Fibroblast of lung (primary cell): ENCODE results near the gene DARS1. TPM values are rescaled to one million over a fixed set of nuclear protein-coding genes. Genes with fewer than 3 reads are reported as not detected.

Experiments
- DNase-seq, 2 donors: peaks; one replicate each; pipeline versions ENCODE4 v3.0.0 to v3.0.0-alpha.2; 2010; ENCODE audit warnings: low read depth in 2 of 2
- H2AFZ ChIP-seq: 2 replicates; pipeline ENCODE4 v1.5.1; 2012; ENCODE audit warnings: low read length, control low read depth, inconsistent platforms
- H3K27ac ChIP-seq: 2 replicates; pipeline ENCODE4 v1.5.1; 2011; ENCODE audit warnings: low read length, control low read depth; ENCODE audit not compliant: insufficient read depth
- H3K27me3 ChIP-seq: 2 replicates; pipeline ENCODE4 v1.5.1; 2011; ENCODE audit warnings: mild to moderate bottlenecking, low read length; ENCODE audit not compliant: control insufficient read depth, insufficient read depth
- H3K36me3 ChIP-seq: 2 replicates; pipeline ENCODE4 v1.5.1; 2011; ENCODE audit warnings: low read length; ENCODE audit not compliant: control insufficient read depth, insufficient read depth
- H3K4me1 ChIP-seq: 2 replicates; pipeline ENCODE4 v1.5.1; 2011; ENCODE audit warnings: low read length; ENCODE audit not compliant: control insufficient read depth, insufficient read depth; ENCODE audit errors: extremely low read depth
- H3K4me2 ChIP-seq: 2 replicates; pipeline ENCODE4 v1.5.1; 2011; ENCODE audit warnings: low read length, control low read depth; ENCODE audit not compliant: insufficient read depth; ENCODE audit errors: extremely low read depth
- H3K4me3 ChIP-seq, 4 experiments: fragments of 200-600 bp in 1 of 4; sonication (generic) in 1 of 4; replicated peaks in 1 of 4; 2 replicates each; pipeline ENCODE4 v1.5.1; 2011 to 2016; ENCODE audit warnings: low read length in 4 of 4, low read depth in 3 of 4, mild to moderate bottlenecking in 3 of 4, control low read depth in 2 of 4, inconsistent platforms in 1 of 4, mixed read lengths in 1 of 4; ENCODE audit not compliant: insufficient read depth in 1 of 4; ENCODE audit errors: control extremely low read depth in 1 of 4
- H3K79me2 ChIP-seq: 2 replicates; pipeline ENCODE4 v1.5.1; 2012; ENCODE audit warnings: mild to moderate bottlenecking, low read length, inconsistent platforms; ENCODE audit not compliant: control insufficient read depth, insufficient read depth
- H3K9ac ChIP-seq: 2 replicates; pipeline ENCODE4 v1.5.1; 2011; ENCODE audit warnings: mild to moderate bottlenecking, low read length, control low read depth; ENCODE audit not compliant: insufficient read depth
- H3K9me3 ChIP-seq: 2 replicates; pipeline ENCODE4 v1.5.1; 2012; ENCODE audit warnings: low read depth, low read length; ENCODE audit not compliant: control insufficient read depth, insufficient read depth
- H4K20me1 ChIP-seq: 2 replicates; pipeline ENCODE4 v1.5.1; 2011; ENCODE audit warnings: low read length; ENCODE audit not compliant: control insufficient read depth, insufficient read depth; ENCODE audit errors: extremely low read depth
- CTCF ChIP-seq, 2 donors: IDR thresholded peaks in 1 of 2; conservative IDR thresholded peaks in 1 of 2; 1 replicate in 1 of 2; 2 replicates in 1 of 2; pipeline ENCODE4 v1.5.1; 2011 to 2012; ENCODE audit warnings: low read length in 2 of 2, control low read depth in 1 of 2, inconsistent platforms in 1 of 2, low read depth in 1 of 2, mild to moderate bottlenecking in 1 of 2
- EZH2 ChIP-seq: IDR thresholded peaks from 2 replicates; pipeline ENCODE4 v1.5.1; 2012; ENCODE audit warnings: low read length, control low read depth, mild to moderate bottlenecking; ENCODE audit errors: missing control alignments
- polyA plus RNA-seq, 2 donors: library from polyadenylated mRNA; depleted of rRNA in 1 of 2; stranded (reverse) in 1 of 2; unstranded in 1 of 2; fragments of >200 nt; gene quantifications; 2 replicates each; pipeline ENCODE4 v1.2.1, GENCODE V29; 2011 to 2012; ENCODE audit warnings: missing spikeins in 1 of 2
- total RNA-seq: library from RNA; depleted of rRNA; stranded (reverse); fragments of >200 nt; gene quantifications from 2 replicates; pipeline ENCODE4 v1.2.1, GENCODE V29; 2014

Gene DARS1
- total and polyA plus RNA-seq, 2 donors (not counting 1 experiment from before 2014, with no cell fraction given) = 75.5 to 110 TPM

DNA sequence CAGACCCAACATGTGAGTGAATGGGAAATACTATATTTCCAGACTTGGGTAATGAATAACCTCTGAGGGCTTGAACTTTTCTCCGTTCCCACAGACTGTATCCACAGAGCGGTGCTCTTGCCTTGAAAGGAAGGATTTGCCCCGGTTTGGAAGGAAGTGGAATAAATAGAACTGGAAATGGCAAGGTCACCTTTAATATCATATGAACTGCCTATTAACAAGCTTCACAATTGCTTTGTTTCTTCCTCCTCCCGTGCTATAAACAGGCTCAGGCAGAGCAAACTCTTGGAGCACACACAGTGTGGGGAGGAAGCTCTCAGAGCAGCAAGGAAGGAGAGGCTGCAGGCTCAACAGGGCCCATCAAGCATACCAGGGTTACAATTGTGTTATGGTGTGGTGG, 28.5 kb upstream of the DARS1 start:
- Histone ChIP-seq H3K79me2 (no peaks in the 10 kb centered on the region), H3K4me1 (peaks cover 2% of the 10 kb centered on the region), H3K36me3 (no peaks in the 10 kb centered on the region), H3K4me3 (no peak overlapping the region), H3K27ac (no peak overlapping the region), H3K9me3 (no peaks in the 10 kb centered on the region), H3K4me2 (no peak overlapping the region), H3K27me3 (no peaks in the 10 kb centered on the region), H2AFZ (no peak overlapping the region), H4K20me1 (no peaks in the 10 kb centered on the region), H3K9ac (no peak overlapping the region)
- TF ChIP-seq EZH2 (no peak), CTCF (conservative IDR thresholded peaks at IDR 0.05 in 1 of 2, IDR thresholded peaks at IDR 0.05 in 1 of 2; ENCODE audit: low read depth in 1 of 2, low read length in 2 of 2) (no peak)
- DNase-seq = no peak

DNA sequence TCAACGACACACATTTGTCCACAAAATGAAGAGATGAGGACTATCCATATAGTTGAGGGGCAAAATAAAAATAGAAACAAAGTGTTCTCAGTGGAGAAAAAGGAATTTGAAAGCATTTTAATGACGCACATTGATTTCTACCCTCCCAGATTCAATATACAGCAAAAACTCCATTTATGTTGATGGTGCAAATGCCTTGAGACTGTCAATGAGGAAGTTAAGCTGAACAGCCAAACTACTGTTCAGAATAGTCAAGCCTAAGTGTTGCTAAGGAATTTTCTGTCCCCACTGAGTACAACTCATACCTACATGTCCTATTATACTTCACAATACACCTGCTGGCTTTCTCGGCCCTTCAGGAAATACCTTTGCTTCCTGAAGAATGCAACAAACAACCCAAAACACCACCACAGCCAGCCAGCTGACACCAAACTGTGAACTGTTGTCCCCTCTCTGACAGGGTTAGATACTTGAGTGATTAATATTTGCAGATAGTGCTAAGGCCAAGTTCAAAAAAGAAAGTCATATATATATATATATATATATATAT, 27.8 kb upstream of the DARS1 start:
- Histone ChIP-seq H2AFZ (no peak overlapping the region), H3K27ac (no peak overlapping the region), H3K79me2 (no peaks in the 10 kb centered on the region), H3K4me2 (no peak overlapping the region), H3K9ac (no peak overlapping the region), H3K9me3 (no peaks in the 10 kb centered on the region), H3K27me3 (no peaks in the 10 kb centered on the region), H3K36me3 (no peaks in the 10 kb centered on the region), H3K4me3 (no peak overlapping the region), H4K20me1 (no peaks in the 10 kb centered on the region), H3K4me1 (peaks cover 2% of the 10 kb centered on the region)
- DNase-seq = no peak
- TF ChIP-seq EZH2 (no peak), CTCF (conservative IDR thresholded peaks at IDR 0.05 in 1 of 2, IDR thresholded peaks at IDR 0.05 in 1 of 2; ENCODE audit: low read depth in 1 of 2, low read length in 2 of 2) (no peak)

DNA sequence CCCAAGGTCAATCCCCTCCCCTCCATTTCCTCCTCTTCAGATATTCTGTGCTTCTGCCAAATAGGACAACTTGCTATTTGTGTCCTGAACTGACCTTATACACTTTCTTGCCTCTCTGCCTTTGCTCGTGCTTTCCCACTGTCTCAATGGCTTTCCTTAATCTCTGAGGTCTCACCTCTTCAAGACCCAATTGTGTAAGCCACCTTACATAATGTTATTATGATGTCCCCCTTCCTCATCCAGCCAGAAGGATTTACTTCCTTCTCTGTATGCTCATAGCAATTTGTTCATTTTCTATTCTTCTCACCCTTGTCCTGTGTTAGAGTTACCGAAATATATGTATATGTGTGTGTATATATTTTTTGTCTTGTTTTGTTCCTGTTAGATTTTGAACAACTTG, 26.9 kb upstream of the DARS1 start:
- TF ChIP-seq CTCF (conservative IDR thresholded peaks at IDR 0.05 in 1 of 2, IDR thresholded peaks at IDR 0.05 in 1 of 2; ENCODE audit: low read depth in 1 of 2, low read length in 2 of 2) (no peak), EZH2 (no peak)
- H3K9ac ChIP-seq = no peak overlapping the region
- DNase-seq = no peak
- no peaks in the 10 kb centered on the region for H3K79me2 ChIP-seq
- H4K20me1 ChIP-seq = no peaks in the 10 kb centered on the region
- H3K27ac ChIP-seq = no peak overlapping the region
- peaks cover 2% of the 10 kb centered on the region for H3K4me1 ChIP-seq
- H3K4me2 ChIP-seq = no peak overlapping the region
- H3K9me3 ChIP-seq = no peaks in the 10 kb centered on the region
- H2AFZ ChIP-seq = no peak overlapping the region
- H3K27me3 ChIP-seq = no peaks in the 10 kb centered on the region
- H3K36me3 ChIP-seq = no peaks in the 10 kb centered on the region
- H3K4me3 ChIP-seq = no peak overlapping the region
